H9 (cell line): ENCODE results near the gene GFI1B. TPM values are rescaled to one million over a fixed set of nuclear protein-coding genes. Genes with fewer than 3 reads are reported as not detected.

ENCODE experiments used
- DNase-seq: peaks from one replicate; pipeline ENCODE4 v3.0.0-alpha.2; 2017
- H2AFZ ChIP-seq: one replicate; pipeline ENCODE4 v1.6.1; 2013; ENCODE audit warnings: mild to moderate bottlenecking, low read length, control low read depth, moderate library complexity
- H2AK5ac ChIP-seq: 2 replicates; pipeline ENCODE4 v1.6.1; 2013; ENCODE audit warnings: low read length, control low read depth, mixed read lengths; ENCODE audit not compliant: insufficient read length
- H2BK120ac ChIP-seq: one replicate; pipeline ENCODE4 v1.6.1; 2013; ENCODE audit warnings: low read depth, mild to moderate bottlenecking, low read length, control low read depth, inconsistent platforms; ENCODE audit not compliant: poor library complexity, severe bottlenecking
- H2BK12ac ChIP-seq: 2 replicates; pipeline ENCODE4 v1.6.1; 2013; ENCODE audit warnings: low read length, control low read depth, mixed read lengths, low read depth; ENCODE audit not compliant: insufficient read length
- H2BK15ac ChIP-seq: 2 replicates; pipeline ENCODE4 v1.6.1; 2013; ENCODE audit warnings: low read depth, low read length, control low read depth
- H2BK20ac ChIP-seq: one replicate; pipeline ENCODE4 v1.6.1; 2013; ENCODE audit warnings: low read depth, mild to moderate bottlenecking, low read length, control low read depth, inconsistent platforms; ENCODE audit not compliant: poor library complexity, severe bottlenecking
- H2BK5ac ChIP-seq: 2 replicates; pipeline ENCODE4 v1.6.1; 2013; ENCODE audit warnings: low read length, control low read depth, mixed read lengths; ENCODE audit not compliant: insufficient read length
- H3K14ac ChIP-seq: 2 replicates; pipeline ENCODE4 v1.6.1; 2013; ENCODE audit warnings: low read length, control low read depth; ENCODE audit not compliant: insufficient read depth
- H3K18ac ChIP-seq: 2 replicates; pipeline ENCODE4 v1.6.1; 2013; ENCODE audit warnings: low read depth, mild to moderate bottlenecking, mixed read lengths, low read length, control low read depth; ENCODE audit not compliant: insufficient read length
- H3K23ac ChIP-seq: 2 replicates; pipeline ENCODE4 v1.6.1; 2013; ENCODE audit warnings: low read length, control low read depth, mixed read lengths, low read depth; ENCODE audit not compliant: insufficient read length
- H3K23me2 ChIP-seq: 2 replicates; pipeline ENCODE4 v1.6.1; 2013; ENCODE audit warnings: low read depth, mild to moderate bottlenecking, mixed read lengths, low read length, control low read depth; ENCODE audit not compliant: insufficient read length, poor library complexity, severe bottlenecking
- H3K27ac ChIP-seq: 2 replicates; pipeline ENCODE4 v1.5.1; 2013; ENCODE audit warnings: low read length, control low read depth, mixed read lengths, low read depth; ENCODE audit not compliant: insufficient read length
- H3K27me3 ChIP-seq: 2 replicates; pipeline ENCODE4 v1.6.1; 2013; ENCODE audit warnings: low read length, control low read depth, inconsistent platforms; ENCODE audit not compliant: insufficient read depth
- H3K4ac ChIP-seq: 2 replicates; pipeline ENCODE4 v1.6.1; 2013; ENCODE audit warnings: low read depth, mild to moderate bottlenecking, control low read depth, inconsistent platforms, low read length, moderate library complexity
- H3K4me1 ChIP-seq: 2 replicates; pipeline ENCODE4 v1.6.1; 2013; ENCODE audit warnings: low read length, control low read depth, inconsistent platforms; ENCODE audit not compliant: insufficient read depth
- H3K4me2 ChIP-seq: 2 replicates; pipeline ENCODE4 v1.6.1; 2013; ENCODE audit warnings: low read length, control low read depth, mixed read lengths; ENCODE audit not compliant: insufficient read length, insufficient read depth
- H3K56ac ChIP-seq: 2 replicates; pipeline ENCODE4 v1.6.1; 2013; ENCODE audit warnings: low read depth, mild to moderate bottlenecking, mixed read lengths, low read length, control low read depth; ENCODE audit not compliant: insufficient read length
- H3K79me1 ChIP-seq: 2 replicates; pipeline ENCODE4 v1.6.1; 2013; ENCODE audit warnings: low read depth, mild to moderate bottlenecking, moderate library complexity, low read length, control low read depth, inconsistent platforms; ENCODE audit not compliant: insufficient read depth, poor library complexity, severe bottlenecking
- H3K79me2 ChIP-seq: 2 replicates; pipeline ENCODE4 v1.6.1; 2013; ENCODE audit warnings: low read length, control low read depth, inconsistent platforms; ENCODE audit not compliant: insufficient read depth
- H3K9ac ChIP-seq: 2 replicates; pipeline ENCODE4 v1.6.1; 2013; ENCODE audit warnings: low read length, control low read depth, mixed read lengths; ENCODE audit not compliant: insufficient read length; ENCODE audit errors: extremely low read depth
- H3K9me3 ChIP-seq: one replicate; pipeline ENCODE4 v1.6.1; 2013; ENCODE audit warnings: low read depth, low read length, inconsistent platforms; ENCODE audit not compliant: control insufficient read depth
- H3T11ph ChIP-seq: one replicate; pipeline ENCODE4 v1.6.1; 2013; ENCODE audit warnings: mild to moderate bottlenecking, low read length, control low read depth, inconsistent platforms
- H4K20me1 ChIP-seq: one replicate; pipeline ENCODE4 v1.6.1; 2013; ENCODE audit not compliant: control insufficient read depth, insufficient read length, insufficient read depth
- H4K5ac ChIP-seq: 2 replicates; pipeline ENCODE4 v1.6.1; 2013; ENCODE audit warnings: low read depth, mild to moderate bottlenecking, mixed read lengths, low read length, control low read depth; ENCODE audit not compliant: insufficient read length
- H4K8ac ChIP-seq: replicated peaks from 2 replicates; pipeline ENCODE4 v1.6.1; 2013; ENCODE audit warnings: low read length, control low read depth, mixed read lengths, low read depth; ENCODE audit not compliant: insufficient read length
- H4K91ac ChIP-seq: 2 replicates; pipeline ENCODE4 v1.6.1; 2013; ENCODE audit warnings: low read depth, mild to moderate bottlenecking, moderate library complexity, mixed read lengths, low read length, control low read depth; ENCODE audit not compliant: insufficient read length
- H3K27ac Mint-ChIP-seq, 3 experiments: 2 replicates in 2 of 3; 3 replicates in 1 of 3; pipeline ENCODE4 v1.8.0; 2020 to 2021; ENCODE audit warnings: mixed read lengths in 3 of 3, mild to moderate bottlenecking in 1 of 3, moderate library complexity in 1 of 3
- H3K27me3 Mint-ChIP-seq: 2 replicates; pipeline ENCODE4 v1.8.0; 2021; ENCODE audit warnings: low read depth, mild to moderate bottlenecking, moderate library complexity, mixed read lengths
- H3K36me3 Mint-ChIP-seq, 3 experiments: 2 replicates in 2 of 3; 3 replicates in 1 of 3; pipeline ENCODE4 v1.8.0; 2020 to 2021; ENCODE audit warnings: low read depth in 3 of 3, mixed read lengths in 3 of 3; ENCODE audit not compliant: insufficient read depth in 1 of 3
- H3K4me1 Mint-ChIP-seq, 2 experiments: 2 replicates each; pipeline ENCODE4 v1.8.0; 2020; ENCODE audit warnings: mixed read lengths in 2 of 2
- H3K4me3 Mint-ChIP-seq, 2 experiments: 2 replicates in 1 of 2; 3 replicates in 1 of 2; pipeline ENCODE4 v1.8.0; 2020 to 2021; ENCODE audit warnings: mild to moderate bottlenecking in 2 of 2, mixed read lengths in 2 of 2, moderate library complexity in 1 of 2
- H3K9me3 Mint-ChIP-seq, 2 experiments: 2 replicates in 1 of 2; 3 replicates in 1 of 2; pipeline ENCODE4 v1.8.0; 2020; ENCODE audit warnings: mild to moderate bottlenecking in 2 of 2, mixed read lengths in 2 of 2, moderate library complexity in 1 of 2
- WGBS: extraction: QIAGEN DNeasy Blood & Tissue Kit; methylation state at CpG from one replicate; pipeline ENCODE4 v1.1.7; 2013; ENCODE audit warnings: missing lambda C conversion rate, low lambda C conversion rate, mixed read lengths; ENCODE audit not compliant: insufficient read length; ENCODE audit errors: extremely low coverage; 5-methylcytosine and 5-hydroxymethylcytosine counted together
- total RNA-seq: library from RNA; stranded (reverse); gene quantifications from 2 replicates; pipeline ENCODE4 v1.2.1, GENCODE V29; 2021
- TF ChIP-seq, protein P1 (sequence below): fragments of 200-600 bp; sonication (generic); conservative IDR thresholded peaks from 3 replicates; pipeline ENCODE4 v1.8.0; 2021; ENCODE audit warnings: antibody characterized with exemption, mild to moderate bottlenecking

GFI1B gene
- total RNA-seq, 1 experiment from 2014 or later = not detected

DNA sequence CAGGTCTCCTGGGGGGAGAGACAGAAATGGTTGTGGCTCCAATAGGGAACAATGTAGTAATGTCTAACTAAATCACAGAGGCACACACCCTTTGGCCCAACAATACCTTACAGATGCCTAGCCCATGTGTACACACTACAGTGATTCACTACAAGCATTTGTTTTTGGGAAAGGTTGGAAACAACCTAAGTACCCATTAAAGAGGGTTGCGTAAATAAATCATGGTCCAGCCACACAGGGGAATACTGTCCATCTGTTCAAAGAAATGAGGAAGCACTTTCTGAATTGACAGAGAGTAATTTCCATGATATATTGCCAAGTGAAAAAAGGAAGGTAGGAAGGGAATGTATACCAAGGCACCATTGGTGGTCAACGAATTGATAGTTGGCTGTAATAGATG lies 30.3 kb downstream of the GFI1B start:
- Histone ChIP-seq H3K79me2 (no peaks in the 10 kb centered on the region), H3K23me2 (no peaks in the 10 kb centered on the region), H2BK5ac (no peak overlapping the region), H4K20me1 (no peaks in the 10 kb centered on the region), H4K91ac (no peak overlapping the region), H3K18ac (no peak overlapping the region), H3K9ac (no peak overlapping the region), H3K27ac (no peak overlapping the region), H3K4ac (no peak overlapping the region), H3T11ph (no peak overlapping the region), H3K56ac (no peak overlapping the region), H3K9me3 (no peaks in the 10 kb centered on the region), H2AFZ (no peak overlapping the region), H3K4me1 (no peaks in the 10 kb centered on the region; the same call in 1 of the 2 replicates), H2BK120ac (no peak overlapping the region), H2BK20ac (no peak overlapping the region), H2BK15ac (no peak overlapping the region), H3K79me1 (no peaks in the 10 kb centered on the region), H4K5ac (no peak overlapping the region), H2BK12ac (no peak overlapping the region), H3K23ac (no peak overlapping the region), H3K14ac (no peak overlapping the region), H3K4me2 (no peak overlapping the region), H2AK5ac (no peak overlapping the region), H3K27me3 (peaks cover 6% of the 10 kb centered on the region; the same call in 1 of the 2 replicates), H4K8ac (no peak overlapping the region)
- Mint-ChIP-seq H3K4me1 (peaks cover 15 to 19% of the 10 kb centered on the region in 2 experiments), H3K4me3 (no peak overlapping the region), H3K27me3 (peaks cover 90% of the 10 kb centered on the region), H3K9me3 (peaks cover 4 to 7% of the 10 kb centered on the region in 2 experiments; a peak in 3 of 5 replicates), H3K36me3 (no peaks in the 10 kb centered on the region), H3K27ac (no peak overlapping the region)
- TF ChIP-seq, protein P1, sequence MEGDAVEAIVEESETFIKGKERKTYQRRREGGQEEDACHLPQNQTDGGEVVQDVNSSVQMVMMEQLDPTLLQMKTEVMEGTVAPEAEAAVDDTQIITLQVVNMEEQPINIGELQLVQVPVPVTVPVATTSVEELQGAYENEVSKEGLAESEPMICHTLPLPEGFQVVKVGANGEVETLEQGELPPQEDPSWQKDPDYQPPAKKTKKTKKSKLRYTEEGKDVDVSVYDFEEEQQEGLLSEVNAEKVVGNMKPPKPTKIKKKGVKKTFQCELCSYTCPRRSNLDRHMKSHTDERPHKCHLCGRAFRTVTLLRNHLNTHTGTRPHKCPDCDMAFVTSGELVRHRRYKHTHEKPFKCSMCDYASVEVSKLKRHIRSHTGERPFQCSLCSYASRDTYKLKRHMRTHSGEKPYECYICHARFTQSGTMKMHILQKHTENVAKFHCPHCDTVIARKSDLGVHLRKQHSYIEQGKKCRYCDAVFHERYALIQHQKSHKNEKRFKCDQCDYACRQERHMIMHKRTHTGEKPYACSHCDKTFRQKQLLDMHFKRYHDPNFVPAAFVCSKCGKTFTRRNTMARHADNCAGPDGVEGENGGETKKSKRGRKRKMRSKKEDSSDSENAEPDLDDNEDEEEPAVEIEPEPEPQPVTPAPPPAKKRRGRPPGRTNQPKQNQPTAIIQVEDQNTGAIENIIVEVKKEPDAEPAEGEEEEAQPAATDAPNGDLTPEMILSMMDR = no peak
- DNase-seq = no peak
- WGBS = no CpG with 5 or more reads among the region's 2 CpGs
